ENCODE measurements around the gene TBC1D22A. TPM values are rescaled to one million over a fixed set of nuclear protein-coding genes. Genes with fewer than 3 reads are reported as not detected.

The TBC1D22A gene
- total and polyA plus RNA-seq, 2 donors (not counting 3 experiments of a cell fraction or from before 2014, with no cell fraction given), result 26.1 to 32.4 TPM

DNA sequence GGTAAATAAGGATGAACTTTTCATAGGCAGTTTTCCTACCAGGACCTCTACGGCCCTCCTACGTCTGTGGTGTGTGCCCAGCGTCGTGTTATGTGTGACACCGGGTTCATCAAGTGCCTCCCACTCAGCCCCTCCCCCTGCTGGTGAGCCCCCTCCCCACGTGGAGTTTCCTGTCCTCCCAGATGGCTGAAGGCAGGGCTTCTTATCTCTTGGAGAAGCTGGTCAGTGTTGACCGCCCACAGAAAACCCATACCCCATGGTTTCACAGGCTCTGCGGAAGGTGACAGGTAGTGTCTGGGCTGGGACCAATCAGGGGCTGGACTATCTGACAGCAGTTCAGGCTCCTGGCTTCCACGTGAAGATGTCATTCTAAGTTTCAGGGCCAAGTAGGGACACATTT lies 393.5 kb downstream of the TBC1D22A start:
- DNase-seq (ENCODE audit: low read depth, low spot score) (no peak), FAIRE-seq (no peak)
- CTCF ChIA-PET, result no interaction called here
- TF ChIP-seq POLR2A (IDR thresholded peaks at IDR 0.05; ENCODE audit: low read depth, low read length) (no peak), JUN (IDR thresholded peaks at IDR 0.05; ENCODE audit: borderline replicate concordance, insufficient read depth, insufficient read length, low read depth) (no peak), GATA2 (IDR thresholded peaks at IDR 0.05; ENCODE audit: insufficient read depth, insufficient read length, low read depth, low read length) (no peak), POLR2AphosphoS5 (IDR thresholded peaks at IDR 0.05; ENCODE audit: insufficient read depth, low read depth, low read length) (no peak), EZH2 (IDR thresholded peaks at IDR 0.05; ENCODE audit: borderline replicate concordance, low read depth, low read length, severe bottlenecking) (no peak), FOS (IDR thresholded peaks at IDR 0.05; ENCODE audit: borderline replicate concordance, insufficient read depth, low read length) (no peak), MYC (IDR thresholded peaks at IDR 0.05; ENCODE audit: low read depth, low read length) (no peak)
- TF ChIP-seq, protein P1, sequence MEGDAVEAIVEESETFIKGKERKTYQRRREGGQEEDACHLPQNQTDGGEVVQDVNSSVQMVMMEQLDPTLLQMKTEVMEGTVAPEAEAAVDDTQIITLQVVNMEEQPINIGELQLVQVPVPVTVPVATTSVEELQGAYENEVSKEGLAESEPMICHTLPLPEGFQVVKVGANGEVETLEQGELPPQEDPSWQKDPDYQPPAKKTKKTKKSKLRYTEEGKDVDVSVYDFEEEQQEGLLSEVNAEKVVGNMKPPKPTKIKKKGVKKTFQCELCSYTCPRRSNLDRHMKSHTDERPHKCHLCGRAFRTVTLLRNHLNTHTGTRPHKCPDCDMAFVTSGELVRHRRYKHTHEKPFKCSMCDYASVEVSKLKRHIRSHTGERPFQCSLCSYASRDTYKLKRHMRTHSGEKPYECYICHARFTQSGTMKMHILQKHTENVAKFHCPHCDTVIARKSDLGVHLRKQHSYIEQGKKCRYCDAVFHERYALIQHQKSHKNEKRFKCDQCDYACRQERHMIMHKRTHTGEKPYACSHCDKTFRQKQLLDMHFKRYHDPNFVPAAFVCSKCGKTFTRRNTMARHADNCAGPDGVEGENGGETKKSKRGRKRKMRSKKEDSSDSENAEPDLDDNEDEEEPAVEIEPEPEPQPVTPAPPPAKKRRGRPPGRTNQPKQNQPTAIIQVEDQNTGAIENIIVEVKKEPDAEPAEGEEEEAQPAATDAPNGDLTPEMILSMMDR (IDR thresholded peaks at IDR 0.05; ENCODE audit: extremely low read depth in 1 of 2, insufficient read depth in 1 of 2, low read depth in 1 of 2, low read length in 2 of 2), result no peak
- TF ChIP-seq, protein P2, sequence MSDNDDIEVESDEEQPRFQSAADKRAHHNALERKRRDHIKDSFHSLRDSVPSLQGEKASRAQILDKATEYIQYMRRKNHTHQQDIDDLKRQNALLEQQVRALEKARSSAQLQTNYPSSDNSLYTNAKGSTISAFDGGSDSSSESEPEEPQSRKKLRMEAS (IDR thresholded peaks at IDR 0.05; ENCODE audit: insufficient read depth, insufficient read length), result no peak
- Histone ChIP-seq H3K4me1 (ENCODE audit: control insufficient read depth, extremely low read depth, insufficient read depth, low read length) (peaks cover 6% of the 10 kb centered on the region), H3K9me1 (replicated peaks; ENCODE audit: control insufficient read depth, extremely low read depth, insufficient read depth, low read length) (no peaks in the 10 kb centered on the region), H3K79me2 (ENCODE audit: control insufficient read depth, insufficient read depth, low read length) (no peaks in the 10 kb centered on the region), H3K36me3 (ENCODE audit: control insufficient read depth in 2 of 2, extremely low read depth in 1 of 2, insufficient read depth in 2 of 2, low read length in 2 of 2) (no peaks in the 10 kb centered on the region), H3K4me2 (ENCODE audit: insufficient read depth, low read length) (no peak overlapping the region), H3K9me3 (replicated peaks; ENCODE audit: control insufficient read depth, insufficient read depth, low read length) (no peaks in the 10 kb centered on the region), H3K27me3 (ENCODE audit: control insufficient read depth in 2 of 2, insufficient read depth in 2 of 2, low read length in 2 of 2) (no peaks in the 10 kb centered on the region), H3K9ac (replicated peaks; ENCODE audit: extremely low read depth, insufficient read depth, low read length) (no peak overlapping the region), H3K27ac (ENCODE audit: insufficient read depth, low read depth, low read length) (no peak overlapping the region), H4K20me1 (replicated peaks; ENCODE audit: control insufficient read depth, extremely low read depth, insufficient read depth, low read length) (no peaks in the 10 kb centered on the region), H2AFZ (ENCODE audit: low read depth, low read length) (no peak overlapping the region), H3K4me3 (replicated peaks in 1 of 3; ENCODE audit: insufficient read depth in 1 of 3, low read depth in 1 of 3, low read length in 3 of 3) (no peak overlapping the region)
- dilution Hi-C loops (cut with MboI; ENCODE audit: extremely low pct_ligation_motif_present, low sequenced_read_pairs), result no loop called here
- BruUV-seq (replicated peaks), result no TSS peak
- POLR2A ChIA-PET, result no interaction called here
- intact Hi-C loops (cut with micrococcal nuclease), result no loop called here
